GM21529 (cell line): ENCODE data around the gene PTPRD.

Experiments
- ATAC-seq: cut with Tn5 transposase; IDR thresholded peaks from one replicate; pipeline ENCODE4 v1.9.1; 2021; ENCODE audit not compliant: unreplicated experiment

PTPRD gene

GRCh38 chr9:9778293-9778692, 834.5 kb downstream of the PTPRD start:
- no peak for ATAC-seq

- ATAC-seq: no peak
Measured at GRCh38 chr9:9774471-9774870, 838.3 kb downstream of the PTPRD start.

GRCh38 chr9:9771314-9771713, 841.5 kb downstream of the PTPRD start:
- no peak for ATAC-seq

DNA sequence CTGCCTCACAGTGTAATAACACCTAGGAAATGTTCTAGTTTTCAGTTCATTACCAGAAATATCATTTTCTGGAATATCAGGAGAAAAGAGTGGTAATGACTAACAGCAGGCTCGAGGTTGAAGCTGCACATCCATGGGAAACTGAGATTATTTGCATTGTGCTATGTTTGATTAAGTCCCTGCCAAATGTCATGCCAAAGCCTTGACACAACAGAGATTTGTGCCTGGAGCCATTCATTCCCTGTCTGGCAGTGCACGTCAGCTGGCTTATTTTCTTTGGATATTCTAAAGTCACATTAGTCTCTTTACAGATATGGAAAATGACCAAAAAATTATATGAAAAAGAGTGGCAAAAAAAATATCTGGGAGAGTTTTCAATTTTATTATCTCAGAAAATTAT, 848.0 kb downstream of the PTPRD start:
- no peak for ATAC-seq

DNA sequence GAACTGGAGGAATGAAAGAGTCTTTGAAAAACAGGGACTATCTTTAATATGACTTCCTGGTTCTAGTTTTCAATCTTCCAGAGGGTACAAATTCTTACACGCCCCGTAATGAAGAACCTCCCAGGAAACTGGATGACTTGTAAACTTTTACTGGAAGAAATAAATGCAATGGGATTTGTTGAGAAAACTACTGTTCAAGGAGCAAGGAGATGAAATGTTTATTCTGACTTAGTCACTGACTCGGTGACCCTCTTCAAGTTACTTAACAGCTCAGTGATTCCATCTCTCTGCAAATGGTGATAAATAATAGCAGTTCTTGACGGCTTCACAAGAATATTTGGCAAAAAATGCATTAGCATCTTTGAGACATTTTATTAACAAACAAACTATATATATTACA, 858.6 kb downstream of the PTPRD start:
- no peak for ATAC-seq

GRCh38 chr9:9753266-9753665, 859.5 kb downstream of the PTPRD start:
- no peak for ATAC-seq

DNA sequence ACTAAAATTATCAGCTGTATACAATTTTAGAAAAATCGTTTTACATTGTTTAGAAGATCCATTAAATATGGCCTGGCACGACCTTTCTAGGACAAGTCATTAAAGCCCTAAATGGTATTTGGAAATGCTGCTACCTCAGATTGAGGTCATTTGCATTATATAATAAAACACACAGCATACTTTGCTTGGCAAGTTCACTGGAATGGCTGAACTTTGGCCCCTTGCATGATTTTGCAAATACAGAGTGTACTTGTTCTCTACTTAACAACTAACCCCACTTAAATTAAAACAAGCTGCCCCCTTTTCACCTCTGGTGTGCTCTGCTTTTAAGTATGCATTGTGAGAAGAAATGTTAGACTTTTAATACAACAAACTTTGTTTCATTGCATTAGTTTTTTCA, 860.1 kb downstream of the PTPRD start:
- no peak for ATAC-seq

DNA sequence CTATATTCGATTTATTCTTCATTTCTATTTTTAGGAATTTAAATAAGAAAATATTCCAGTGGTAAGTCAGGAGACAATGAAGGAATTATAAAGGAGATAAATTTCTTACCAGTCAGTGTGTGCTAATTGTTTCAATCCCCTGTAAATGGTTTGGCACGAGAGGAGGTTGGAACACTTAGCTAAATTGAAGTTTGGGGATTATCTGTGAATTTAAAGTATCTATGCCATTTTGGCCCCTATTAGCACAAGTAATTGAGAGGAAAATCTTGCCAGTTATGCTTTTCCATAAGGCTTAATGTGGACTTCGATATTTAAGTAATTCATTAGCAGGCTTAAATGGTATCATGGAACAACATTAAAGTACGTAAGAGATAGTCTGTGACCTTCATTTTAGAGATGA, 860.8 kb downstream of the PTPRD start:
- no peak for ATAC-seq

DNA sequence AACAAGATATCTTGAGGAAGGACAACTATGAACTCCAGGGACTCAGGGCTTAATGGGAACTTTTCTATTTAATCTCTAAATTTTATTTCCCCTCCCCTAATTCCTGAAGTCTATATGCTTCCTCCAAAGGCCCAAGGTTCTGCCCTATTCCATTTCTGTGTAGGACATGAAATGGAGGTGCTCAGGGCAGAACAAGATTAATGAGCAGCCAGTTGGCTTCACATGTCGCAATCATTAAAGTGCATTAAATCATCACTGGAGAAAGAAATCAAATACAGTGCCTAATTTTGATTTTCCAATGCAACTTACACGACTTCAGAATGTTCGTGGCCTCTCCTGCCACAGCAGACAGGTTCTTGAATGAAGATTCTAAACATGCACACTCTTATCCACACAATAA, 862.1 kb downstream of the PTPRD start:
- ATAC-seq: no peak

GRCh38 chr9:9749591-9749990, 863.2 kb downstream of the PTPRD start:
- no peak for ATAC-seq

GRCh38 chr9:9747787-9748186, 865.0 kb downstream of the PTPRD start:
- ATAC-seq: no peak

DNA sequence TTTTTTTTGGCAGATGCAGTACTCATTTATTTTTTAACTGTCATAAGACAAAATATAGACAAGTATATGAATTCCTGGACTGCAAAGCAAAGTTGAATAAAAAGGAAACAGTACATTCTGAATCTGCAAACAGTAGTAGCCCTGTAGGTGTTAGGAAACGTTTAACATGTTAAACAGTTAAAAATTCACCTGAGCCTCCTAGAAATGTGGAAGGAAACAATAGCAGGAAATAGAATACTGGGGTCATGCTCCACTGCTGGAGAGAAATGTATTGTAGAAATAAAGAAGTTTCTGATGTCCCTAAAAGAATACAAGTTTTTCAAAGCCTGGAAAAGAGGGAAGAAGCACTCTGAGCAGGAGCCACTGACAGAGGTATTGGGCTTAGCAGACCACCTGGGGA, 866.0 kb downstream of the PTPRD start:
- ATAC-seq: no peak

DNA sequence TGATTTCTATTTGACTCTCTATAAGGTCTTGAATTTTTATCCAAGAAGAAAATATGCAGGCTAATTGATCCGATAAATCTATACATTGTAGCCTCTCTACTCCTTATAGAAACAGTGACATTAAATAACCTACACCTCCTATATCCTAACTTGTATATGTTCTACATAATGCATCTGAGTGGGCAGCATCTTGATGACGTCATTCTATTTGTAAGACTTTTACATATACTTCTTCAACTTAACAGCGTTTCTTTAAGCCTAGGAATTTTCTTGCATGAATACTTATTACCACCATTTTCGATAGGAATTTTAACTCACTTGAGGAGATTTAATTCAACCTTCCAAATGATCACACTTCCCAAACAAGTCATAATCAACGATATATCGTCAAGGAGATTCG, 869.0 kb downstream of the PTPRD start:
- ATAC-seq: no peak

GRCh38 chr9:9730174-9730573, 882.6 kb downstream of the PTPRD start:
- ATAC-seq: no peak

- ATAC-seq: no peak
Measured at GRCh38 chr9:9729082-9729481, 883.7 kb downstream of the PTPRD start.

- ATAC-seq: no peak
Measured at GRCh38 chr9:9719373-9720112, 893.3 kb downstream of the PTPRD start.

DNA sequence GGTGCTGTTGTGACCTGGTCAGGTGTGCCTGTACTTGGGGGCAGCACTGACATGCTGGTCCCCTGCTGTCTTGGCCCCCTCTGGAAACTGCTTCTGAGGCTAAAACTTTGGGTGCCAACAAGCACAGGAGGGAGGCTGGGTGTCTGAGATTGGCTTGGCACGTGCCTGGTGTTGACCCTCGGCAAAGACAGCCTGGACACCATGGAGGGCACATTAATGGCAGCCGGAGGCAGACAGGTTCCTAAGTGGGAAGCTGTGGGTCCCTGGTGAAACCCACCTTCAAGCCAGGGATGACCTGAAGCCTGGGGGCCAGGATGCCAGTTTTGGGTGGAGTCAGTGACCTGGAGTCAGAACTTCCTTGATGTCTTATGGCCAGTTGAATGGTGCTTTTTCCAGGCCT, 894.1 kb downstream of the PTPRD start:
- no peak for ATAC-seq

DNA sequence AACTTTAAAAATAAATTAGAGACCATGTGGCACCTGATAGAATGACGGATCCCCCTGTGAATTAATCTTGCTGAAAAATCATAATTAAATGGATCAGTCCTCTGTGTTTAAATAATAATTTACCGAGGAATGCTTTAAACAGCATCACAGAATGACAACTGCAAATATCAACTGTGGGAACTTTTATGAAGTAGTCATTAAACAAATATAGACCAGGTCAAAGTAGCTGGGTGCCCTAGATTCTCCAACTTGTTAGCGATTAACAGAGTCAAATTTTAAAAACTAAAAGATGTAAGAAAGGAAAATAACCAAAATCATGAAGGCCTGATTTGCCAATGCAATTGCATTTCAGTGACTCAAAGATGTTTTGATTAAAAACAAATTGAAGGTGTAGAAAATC, 933.4 kb downstream of the PTPRD start:
- no peak for ATAC-seq

DNA sequence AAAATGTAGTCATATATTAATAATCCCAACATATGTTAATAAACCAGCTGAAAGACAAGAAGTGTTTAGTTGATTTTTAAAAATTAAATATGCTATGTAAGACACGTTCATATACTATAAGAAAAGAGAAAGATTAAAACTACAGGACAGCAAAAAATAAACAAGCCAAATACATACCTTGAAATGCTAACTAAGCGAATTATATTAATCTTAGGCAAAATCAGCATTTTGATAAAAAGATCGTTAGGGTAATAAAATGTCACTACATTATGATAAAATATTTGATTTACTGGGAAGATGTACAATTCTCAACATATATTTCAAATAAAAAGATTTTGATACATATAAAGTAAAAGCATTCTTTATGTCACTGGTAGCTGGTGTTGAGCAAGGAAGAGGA, 938.3 kb downstream of the PTPRD start:
- no peak for ATAC-seq

DNA sequence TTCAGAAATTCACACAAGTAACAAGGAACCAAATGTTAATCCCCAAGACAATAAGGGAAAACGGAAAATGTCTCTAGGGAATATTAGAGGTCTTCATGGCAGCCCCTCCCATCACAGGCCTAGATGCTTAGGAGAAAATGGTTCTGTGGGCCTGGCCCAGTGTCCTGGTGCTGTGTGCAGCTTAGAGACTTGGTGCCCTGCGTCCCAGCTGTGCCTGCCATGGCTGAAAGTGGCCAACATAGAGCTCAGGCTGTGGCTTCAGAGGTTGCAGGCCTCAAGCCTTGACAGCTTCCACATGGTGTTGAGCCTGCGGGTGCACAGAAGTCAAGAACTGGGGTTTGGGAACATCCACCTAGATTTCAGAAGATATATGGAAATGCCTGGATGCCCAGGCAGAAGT, 942.3 kb downstream of the PTPRD start:
- no peak for ATAC-seq

- no peak for ATAC-seq
Measured at GRCh38 chr9:9645006-9645405, 967.8 kb downstream of the PTPRD start.

GRCh38 chr9:9631284-9631683, 981.5 kb downstream of the PTPRD start:
- no peak for ATAC-seq

GRCh38 chr9:9625248-9625647, 987.6 kb downstream of the PTPRD start:
- ATAC-seq: no peak
